ENCODE results near the gene THSD7A.
"Not testable (repeated sequence)": the region's sequence is repeated elsewhere in the genome, so short reads cannot be mapped to it uniquely, and the experiment has no call there.

THSD7A gene

DNA sequence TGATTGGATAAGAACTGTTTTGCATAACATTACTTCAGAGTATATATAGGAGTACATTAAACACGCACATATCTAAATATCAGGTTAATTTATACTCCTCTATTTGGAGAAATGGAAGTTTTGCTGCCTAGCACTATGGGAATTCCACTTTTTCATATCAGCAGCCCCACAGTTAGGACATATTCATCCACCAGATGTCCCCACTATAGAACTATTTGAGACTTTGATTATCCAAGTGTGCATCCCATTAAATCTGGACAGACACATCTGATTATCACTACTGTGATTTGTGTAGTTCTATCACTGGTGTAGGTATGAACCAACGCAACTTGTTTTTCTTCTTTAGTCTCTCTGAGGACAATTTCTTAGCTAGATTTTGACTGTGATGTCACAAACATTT lies 345.7 kb downstream of the THSD7A start:
- no peak for DNase-seq

DNA sequence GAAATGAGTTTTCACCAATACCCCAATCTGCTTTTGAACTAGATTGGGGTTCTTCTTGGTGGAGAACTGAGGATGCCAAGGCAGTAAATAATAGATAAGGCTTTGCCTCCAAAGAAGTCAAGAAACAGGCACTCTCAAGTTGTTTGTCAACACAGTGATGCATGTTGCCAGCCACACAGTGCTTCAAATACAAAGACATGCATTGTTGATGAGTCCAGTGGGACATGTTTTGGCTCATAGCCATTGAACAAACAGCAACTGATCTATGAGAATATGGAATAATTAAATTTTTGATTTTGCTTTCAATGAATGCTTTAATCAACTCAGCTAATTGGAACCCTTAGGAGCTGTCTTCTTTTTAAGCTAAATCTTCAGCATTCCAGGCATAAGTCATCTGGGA lies 346.4 kb downstream of the THSD7A start:
- DNase-seq, result no peak

DNA sequence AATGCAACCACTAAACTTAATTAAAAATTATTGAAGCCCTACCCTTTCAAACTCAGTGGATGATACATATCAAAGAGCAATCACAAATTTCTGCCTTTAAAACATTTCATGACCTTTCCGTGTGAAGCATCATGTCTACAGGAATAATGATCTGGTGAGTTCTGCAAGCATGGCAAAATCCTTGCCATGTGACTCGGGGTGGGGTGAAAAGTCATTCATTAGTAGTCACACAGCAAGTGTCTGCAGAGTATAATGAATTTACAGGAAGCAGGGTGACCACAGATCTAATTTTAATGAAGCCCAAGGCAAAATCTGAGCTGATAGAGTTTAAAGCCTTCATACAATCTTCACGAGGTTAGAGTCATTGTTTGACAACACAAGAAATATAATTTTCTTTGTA lies 351.9 kb downstream of the THSD7A start:
- no peak for DNase-seq

DNA sequence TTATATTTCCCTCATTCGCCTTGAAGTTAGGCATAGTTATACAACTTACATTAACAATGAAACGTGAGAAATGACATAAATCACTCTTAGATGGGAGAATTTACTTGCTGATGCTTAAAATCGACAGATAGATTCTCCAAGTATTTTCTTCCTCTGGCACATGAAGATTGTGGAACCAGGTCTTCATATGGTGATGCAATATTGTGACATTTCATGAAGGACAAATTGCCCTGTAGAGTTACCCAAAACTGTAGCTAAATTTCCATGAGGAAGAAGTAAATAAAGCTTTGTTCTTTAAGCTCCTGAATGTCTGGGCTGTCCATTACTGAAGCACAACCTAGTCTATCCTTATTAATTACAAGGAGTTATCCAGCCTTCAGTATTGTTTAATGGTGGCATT lies 353.1 kb downstream of the THSD7A start:
- no peak for DNase-seq

DNA sequence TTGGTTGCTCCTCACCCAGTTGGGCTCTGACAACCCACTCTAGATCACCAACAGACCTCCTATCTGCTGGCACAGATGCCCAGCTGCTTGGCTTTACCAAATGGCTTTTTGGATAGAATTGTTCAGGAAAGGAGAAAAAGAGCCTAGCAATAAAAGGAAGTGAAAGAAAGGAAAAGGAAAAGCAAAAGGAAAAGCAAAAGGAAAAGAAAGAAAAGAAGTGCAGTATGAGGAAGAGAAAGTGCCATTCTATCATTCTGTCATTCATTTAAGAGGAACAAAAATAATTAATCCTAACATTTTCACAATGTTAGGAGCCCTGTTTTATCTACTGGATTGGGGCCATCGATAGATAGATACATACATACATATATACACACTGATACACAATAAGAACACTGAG lies 353.6 kb downstream of the THSD7A start:
- DNase-seq, result no peak

DNA sequence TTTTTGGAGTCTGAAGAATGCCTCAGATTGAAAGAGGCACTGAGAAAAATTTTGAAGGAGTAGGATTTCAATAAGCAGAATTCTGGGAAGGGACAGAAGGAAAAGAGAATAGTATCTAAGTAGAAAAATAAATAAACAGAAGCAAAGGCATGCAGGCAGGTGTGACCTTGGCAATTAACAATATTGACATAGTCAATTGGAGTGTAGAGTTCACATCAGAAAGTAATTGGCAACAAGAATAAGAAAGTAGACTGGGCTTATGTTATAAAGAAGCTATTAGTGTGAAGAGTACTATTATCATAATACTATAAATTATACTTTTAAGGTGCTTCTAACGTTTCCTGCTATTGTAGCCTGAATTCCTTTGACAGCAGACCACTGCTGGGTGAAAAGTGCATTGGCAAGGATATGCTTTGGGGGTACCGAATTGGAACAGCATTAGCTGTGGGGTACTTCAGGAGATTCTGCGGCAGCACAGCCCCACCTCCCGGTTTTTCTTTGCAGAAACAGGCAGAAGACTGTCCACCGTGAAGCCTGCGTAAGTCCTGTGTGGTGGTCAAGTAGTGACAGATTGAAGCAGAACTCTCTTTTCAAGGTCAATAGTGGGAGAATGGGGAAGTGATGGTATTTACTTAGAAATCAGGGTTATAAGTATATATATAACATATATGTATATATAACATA lies 357.0 kb downstream of the THSD7A start:
- DNase-seq, result no peak

DNA sequence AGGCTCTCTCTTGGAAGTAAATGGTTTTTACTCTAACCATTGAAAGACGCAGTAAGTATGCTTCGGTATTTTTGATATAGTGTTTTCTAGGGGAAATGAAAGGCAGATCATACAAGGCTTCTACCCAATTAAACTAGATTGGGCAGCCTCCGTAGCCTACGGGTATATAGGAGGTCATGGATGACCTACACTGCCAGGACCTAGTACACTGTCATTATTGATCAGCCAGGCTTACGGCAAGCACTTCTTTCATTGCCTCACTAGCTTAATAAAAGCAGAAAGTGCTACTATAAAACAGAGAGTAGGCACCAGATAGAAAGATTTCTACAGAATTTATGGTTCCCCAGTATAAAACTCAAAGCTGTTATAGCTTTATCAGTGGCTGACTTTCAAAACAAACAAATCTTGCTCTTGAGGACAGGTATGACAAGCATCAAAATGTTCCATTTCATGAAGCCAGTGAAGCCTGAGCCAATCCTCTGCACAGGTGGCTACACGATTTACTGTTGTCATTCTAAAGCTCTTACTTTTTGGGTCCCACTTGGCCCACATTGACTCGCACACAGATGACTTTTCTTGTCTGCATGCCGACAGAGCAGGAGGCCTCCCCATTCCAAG lies 358.1 kb downstream of the THSD7A start:
- no peak for DNase-seq

DNA sequence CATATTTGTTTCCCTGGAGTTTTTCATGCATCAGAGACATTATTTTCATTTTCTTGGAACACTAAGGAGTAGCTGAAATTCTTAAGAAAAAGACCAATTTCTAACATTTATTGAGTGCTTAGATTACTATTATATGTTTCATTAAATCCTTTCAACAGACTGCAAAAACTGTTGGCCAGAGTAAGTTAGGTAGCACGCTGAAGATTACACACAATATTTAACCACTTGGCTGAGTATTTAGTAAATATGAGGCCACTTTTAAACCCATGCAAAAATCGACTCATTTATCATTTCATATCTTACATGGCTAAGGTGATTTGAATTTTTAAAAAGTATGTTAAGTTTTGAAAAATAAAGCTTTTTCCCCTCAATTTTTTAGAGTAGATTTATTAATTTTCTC lies 358.8 kb downstream of the THSD7A start:
- no peak for DNase-seq

DNA sequence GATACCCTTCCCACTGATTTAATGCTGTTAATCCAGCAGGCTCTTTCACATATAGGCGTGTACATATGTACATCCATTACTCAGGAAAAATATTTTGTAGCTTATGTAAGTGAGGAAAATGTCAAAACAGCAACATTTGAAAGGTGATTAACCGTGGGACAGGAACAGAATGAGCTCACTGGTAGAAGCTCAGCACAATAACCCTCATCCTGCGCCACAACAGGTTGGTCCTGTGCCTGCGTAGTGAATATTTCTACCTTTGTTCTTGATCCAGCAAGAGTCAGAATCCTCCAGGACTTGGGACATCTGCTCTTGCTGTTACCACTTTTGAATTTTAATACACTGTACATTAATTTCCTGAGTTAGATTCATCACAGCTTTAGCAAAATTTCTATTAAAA lies 359.4 kb downstream of the THSD7A start:
- DNase-seq, result no peak

DNA sequence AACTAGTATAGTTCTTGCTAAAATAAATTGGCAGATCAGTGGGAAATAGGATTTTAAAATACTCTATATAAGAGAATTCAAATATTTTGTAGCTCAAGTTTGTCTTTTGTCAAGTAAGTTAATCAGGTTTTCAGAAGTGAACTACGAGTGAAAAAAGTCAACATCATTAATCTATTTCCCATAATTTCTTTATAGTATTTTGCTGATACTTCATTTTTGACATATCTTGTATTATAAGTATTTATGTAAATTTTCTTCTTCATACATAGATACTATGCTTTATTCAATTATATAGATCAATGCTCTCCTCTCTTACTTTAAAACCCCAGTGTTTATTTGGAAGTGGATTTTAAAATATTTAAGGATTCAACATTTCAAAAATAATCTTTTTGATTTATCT lies 360.7 kb downstream of the THSD7A start:
- no peak for DNase-seq

DNA sequence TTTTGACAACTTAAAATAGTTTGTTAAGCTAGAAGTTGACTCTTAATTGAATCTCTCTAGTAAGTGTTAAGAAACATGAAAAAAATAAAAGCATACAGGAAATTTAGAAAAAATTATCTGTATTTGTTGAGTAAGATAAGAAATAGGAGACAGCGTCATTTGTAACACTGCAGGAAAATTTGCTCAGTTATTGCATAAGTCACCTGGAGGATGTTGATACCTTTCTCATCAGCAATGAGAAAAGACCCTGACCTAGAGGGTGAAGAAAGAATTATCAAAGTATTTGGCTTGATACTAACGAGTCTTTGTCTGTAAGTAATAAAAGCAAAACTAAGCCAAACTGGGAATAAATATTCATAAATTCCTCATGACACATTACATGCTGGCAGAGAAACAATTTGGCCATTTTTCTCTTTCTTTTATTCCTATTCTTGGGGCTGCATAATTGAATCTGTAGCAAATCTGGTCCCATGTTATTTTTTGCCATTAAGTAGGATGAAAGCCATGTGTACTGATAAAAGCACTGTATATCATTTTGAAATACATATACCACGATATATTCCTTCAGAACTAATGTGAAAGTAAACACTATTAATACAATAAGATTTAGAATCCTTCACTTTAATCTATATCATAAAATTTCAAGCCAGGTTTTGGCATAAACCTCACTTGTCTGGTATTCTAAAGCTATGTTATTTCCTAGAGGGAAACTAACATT lies 362.8 kb downstream of the THSD7A start:
- no peak for DNase-seq

DNA sequence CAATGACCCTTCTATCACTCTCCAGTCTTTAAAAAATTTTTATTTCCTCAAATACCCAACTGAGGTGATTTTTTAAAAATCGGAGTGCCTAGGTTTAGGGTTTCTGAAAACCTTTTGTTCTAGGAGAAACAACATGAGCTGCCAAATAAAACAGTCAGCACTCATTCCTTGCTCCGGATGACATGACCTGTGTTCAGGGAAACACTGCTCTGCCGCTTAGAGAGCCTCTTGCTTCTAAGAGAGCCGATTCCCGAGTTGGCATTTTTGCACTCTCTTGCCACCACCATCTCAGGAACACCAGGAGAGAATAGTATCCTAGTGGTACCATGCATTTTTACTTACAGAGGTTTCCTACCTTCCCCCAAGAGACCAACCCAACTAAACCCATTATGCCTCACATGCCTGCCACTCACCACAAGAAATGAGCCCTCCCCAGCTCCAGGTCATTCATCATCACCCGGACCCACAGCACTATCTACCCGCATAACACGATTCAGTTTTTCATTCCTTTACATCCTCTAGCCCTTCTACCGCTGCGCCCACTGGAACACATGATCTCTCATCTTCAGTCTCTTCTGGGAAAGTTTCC lies 365.4 kb downstream of the THSD7A start:
- no peak for DNase-seq

DNA sequence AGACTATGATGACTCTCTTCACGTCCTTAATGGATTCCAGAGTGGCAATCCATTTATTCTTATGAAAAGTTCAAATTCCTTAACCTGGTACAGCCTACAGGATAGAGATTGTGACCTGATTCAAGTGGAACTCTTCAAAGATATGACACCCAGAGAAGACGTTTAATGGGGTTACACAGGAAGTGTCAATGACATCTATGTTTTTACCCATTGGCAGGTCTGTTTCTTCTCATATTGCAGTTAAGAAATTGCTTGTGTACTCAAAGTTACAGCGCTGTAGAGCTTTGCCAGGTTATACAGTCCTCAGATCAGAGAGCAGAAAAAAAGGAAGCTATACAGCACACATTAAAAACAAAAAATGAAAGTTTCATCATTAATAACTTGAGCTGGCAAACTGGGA lies 367.4 kb downstream of the THSD7A start:
- DNase-seq, result no peak

DNA sequence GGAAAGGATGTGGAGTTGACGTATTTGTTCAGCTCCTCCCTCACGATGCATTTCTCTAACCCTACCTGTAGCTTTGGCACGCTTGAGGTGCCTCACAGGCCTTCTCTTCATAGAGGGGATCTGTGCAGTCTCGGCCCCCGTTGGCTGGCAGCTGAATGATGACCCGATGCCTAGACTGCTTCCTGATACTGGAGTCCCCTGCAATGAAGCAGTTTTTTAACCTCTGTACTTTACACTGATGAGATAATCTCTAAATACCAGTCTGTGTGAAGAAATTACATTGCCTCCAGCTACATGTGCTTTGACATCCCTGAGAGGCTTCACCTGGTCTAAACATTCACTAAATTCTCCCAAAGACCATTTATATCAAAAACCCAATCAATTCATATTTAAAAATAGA lies 370.1 kb downstream of the THSD7A start:
- no peak for DNase-seq

DNA sequence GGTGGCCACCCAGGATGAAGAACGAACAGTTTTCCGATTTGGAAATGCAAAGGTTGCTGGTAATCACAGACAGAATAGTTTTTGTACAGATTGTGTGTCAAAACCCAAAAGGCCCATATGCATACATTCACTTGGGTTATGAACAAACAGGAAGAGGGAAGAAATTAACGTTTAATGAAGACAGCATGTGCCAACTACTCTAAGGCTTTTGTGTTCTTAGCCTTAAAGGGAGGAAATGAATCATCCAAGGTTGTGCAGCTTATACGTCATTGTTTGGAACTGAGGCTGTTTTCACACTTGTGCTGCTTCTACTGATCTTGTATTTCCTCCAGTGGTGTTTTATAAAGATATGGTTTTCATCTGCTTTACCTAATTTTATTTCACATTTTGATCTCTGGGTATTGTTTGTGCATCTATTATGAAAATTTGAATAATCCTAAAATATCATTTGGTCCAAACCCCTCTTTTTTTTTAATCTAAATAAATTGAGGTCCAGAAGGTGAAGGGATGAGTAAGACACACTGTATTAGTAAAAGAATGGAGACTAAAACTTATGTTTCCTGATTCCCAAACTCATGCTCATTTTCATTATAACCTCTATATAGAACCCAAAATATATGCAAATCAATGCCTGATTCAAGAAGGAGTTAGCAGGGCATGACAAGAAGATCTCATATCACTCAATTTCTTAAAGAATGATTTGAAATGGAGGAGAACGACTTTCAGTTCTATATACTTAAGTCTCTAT lies 373.1 kb downstream of the THSD7A start:
- no peak for DNase-seq

DNA sequence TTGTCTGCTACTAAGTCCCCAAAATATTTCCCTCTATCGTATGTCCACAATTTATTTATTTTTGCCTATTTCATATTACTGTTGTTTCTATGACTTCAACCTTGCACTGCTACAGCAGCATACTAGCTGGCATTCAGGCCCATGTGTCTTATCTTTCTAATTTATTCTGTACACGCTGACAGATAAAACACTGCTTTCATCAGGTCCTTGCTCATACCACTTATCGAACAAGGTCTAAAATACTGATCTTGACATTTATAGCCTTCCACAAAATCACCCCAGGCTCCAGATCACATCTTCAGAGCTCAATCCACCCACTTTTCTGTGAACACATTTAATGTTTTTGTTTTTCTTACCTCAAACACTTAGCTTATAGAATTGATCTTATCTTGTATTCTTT lies 374.6 kb downstream of the THSD7A start:
- DNase-seq, result no peak

DNA sequence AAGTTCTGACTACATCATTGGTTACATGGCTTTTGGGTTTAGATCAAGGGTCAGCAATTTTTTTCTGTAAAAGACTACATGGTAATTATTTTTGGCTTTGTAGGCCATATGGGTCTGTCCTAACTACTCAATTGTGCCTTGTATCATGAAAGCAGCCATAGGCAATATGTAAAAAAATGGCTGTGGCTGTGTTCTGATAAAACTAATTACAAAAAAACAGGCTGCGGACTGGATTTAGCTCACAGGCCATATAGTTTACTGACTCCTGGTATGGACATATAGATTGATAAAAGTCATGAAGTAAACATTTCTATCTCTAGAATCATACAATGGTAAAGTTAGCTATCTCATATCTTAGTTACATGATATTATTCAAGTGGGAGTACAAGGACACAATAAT lies 375.4 kb downstream of the THSD7A start:
- no peak for DNase-seq

DNA sequence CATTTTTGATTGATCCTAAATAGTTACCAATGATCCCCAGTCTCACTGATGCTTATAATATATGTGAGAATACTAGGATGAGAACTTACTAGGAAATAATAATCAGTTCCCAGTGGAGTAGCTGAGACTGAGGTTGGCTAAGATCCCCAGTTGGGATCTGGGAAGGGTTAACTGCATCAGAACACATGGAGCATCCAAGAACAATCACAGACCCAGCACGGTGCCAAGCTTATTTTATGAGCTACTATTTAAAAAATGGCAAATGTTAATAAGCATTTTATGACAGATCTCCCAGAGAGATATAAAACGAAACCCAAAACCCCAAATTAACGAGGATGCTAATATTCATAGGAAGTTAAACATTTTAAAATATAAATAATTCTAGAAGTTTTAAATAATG lies 379.5 kb downstream of the THSD7A start:
- no peak for DNase-seq

DNA sequence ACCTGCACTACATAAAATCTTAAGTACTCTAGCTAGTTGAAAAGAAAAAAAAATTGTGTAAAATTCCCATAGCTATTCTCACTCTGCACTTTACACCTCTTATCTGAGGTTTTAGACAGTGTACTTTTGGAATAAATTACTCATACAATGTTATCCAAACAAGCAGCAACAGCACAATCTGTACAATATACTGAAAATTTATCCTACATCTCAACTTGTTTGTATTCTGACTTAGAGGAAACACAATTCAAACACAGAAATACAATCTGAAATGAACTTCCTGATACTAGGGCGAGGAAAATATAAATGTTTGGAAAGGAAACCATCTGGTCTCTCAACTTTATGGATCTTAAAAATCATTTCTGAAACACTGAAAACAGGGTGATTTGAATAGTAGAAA lies 381.7 kb downstream of the THSD7A start:
- DNase-seq, result no peak

DNA sequence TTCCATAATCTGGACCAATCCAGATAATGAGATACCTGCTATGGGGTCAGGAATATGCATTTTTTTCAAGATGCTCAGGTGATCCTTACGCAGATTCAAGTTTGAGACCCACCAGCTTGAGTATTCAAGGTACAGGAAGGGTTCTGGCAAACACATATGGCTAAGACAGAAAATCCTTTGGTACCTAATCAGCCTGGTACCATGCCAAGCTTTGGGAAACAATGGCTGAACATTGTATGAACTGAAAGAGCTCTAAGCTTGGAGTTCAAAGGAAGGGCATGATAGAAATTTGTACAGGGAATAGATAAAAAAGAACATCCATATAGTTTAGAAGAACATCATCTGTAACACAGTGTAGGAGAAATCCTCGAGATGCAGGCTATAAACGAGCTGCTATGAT lies 382.7 kb downstream of the THSD7A start:
- no peak for DNase-seq

DNA sequence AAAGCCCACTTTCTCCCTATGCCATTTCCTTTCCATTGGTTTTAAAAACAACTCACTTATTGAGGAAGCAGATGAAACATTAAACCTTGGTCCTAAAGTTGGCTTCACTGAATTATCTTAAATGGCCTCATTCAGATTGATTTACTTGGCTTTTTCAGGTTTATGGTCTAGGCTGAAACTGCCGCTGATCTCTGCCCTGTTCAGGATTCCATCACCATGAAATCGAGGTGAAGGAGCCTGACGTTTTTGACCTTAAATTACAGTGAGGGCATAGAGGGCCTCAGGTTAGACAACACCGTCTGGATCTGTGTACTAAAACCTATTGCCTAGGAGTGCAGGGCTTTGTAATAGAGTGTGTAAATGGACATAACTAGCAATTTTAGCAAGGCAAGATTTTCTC lies 383.7 kb downstream of the THSD7A start:
- no peak for DNase-seq

DNA sequence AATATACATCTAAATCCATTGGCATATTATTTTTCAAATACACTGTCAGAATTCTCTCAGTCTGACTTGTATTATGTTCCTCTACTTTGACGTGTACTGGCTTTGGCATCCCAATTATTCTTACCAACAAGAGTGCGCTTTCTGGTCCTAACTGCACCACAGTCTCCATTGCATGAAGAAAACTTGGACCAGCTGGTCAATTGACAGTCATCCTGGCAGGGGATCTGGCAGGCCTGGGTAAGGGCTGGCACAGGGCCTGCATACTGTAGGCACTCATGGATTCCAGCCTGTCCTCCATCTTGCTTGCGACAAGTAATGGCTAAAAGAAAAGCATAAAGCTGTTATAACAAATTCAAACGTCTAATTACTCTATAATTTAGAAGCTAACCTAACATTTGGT lies 384.9 kb downstream of the THSD7A start:
- no peak for DNase-seq

DNA sequence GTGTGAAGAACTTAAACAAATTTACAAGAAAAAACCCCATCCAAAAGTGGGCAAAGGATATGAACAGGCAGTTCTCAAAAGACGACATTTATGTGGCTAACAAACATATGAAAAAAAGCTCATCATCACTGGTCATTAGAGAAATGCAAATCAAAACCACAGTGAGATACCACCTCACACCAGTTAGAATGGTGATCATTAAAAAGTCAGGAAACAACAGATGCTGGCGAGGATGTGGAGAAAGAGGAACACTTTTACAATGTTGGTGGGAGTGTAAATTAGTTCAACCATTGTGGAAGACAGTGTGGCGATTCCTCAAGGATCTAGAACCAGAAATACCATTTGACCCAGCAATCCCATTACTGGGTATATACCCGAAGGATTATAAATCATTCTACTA lies 388.1 kb downstream of the THSD7A start:
- DNase-seq, result not testable (repeated sequence)
